GM23338 (cell line): ENCODE data around the gene PPP1R9B. TPM values are rescaled to one million over a fixed set of nuclear protein-coding genes. Genes with fewer than 3 reads are reported as not detected.

ENCODE experiments used
- ATAC-seq: fragments of 200-7000 bp; cut with Tn5 transposase; 3 replicates; pipeline ENCODE4 v1.9.1; 2020
- DNase-seq: peaks from one replicate; pipeline ENCODE4 v3.0.0-alpha.2; 2015; ENCODE audit warnings: low spot score
- H2AFZ ChIP-seq: fragments of 200-600 bp; sonication (generic); 2 replicates; pipeline ENCODE4 v1.8.0; 2016; ENCODE audit warnings: antibody characterized with exemption, mild to moderate bottlenecking, moderate library complexity
- H3F3A ChIP-seq: fragments of 200-600 bp; sonication (generic); replicated peaks from 2 replicates; pipeline ENCODE4 v1.8.0; 2017; ENCODE audit warnings: antibody characterized with exemption, mixed run types, low read depth
- H3K27ac ChIP-seq: fragments of 200-600 bp; sonication (generic); 2 replicates; pipeline ENCODE4 v1.6.1; 2016; ENCODE audit warnings: low read depth
- H3K27me3 ChIP-seq: fragments of 200-600 bp; sonication (generic); 2 replicates; pipeline ENCODE4 v1.8.0; 2016; ENCODE audit warnings: mild to moderate bottlenecking, mixed run types, moderate library complexity; ENCODE audit not compliant: insufficient read depth
- H3K36me3 ChIP-seq: fragments of 200-600 bp; sonication (generic); 2 replicates; pipeline ENCODE4 v1.8.0; 2016; ENCODE audit warnings: mild to moderate bottlenecking; ENCODE audit not compliant: insufficient read depth
- H3K4me1 ChIP-seq: fragments of 200-600 bp; sonication (generic); 2 replicates; pipeline ENCODE4 v1.8.0; 2016; ENCODE audit warnings: mild to moderate bottlenecking, moderate library complexity; ENCODE audit not compliant: insufficient read depth
- H3K4me2 ChIP-seq: fragments of 200-600 bp; sonication (generic); 2 replicates; pipeline ENCODE4 v1.7.1; 2017; ENCODE audit warnings: mixed run types
- H3K4me3 ChIP-seq: fragments of 200-600 bp; sonication (generic); 2 replicates; pipeline ENCODE4 v1.6.1; 2016; ENCODE audit warnings: mixed run types
- H3K79me2 ChIP-seq: fragments of 200-600 bp; sonication (generic); replicated peaks from 2 replicates; pipeline ENCODE4 v1.8.0; 2017; ENCODE audit warnings: mild to moderate bottlenecking; ENCODE audit not compliant: insufficient read depth
- H3K9me2 ChIP-seq: fragments of 200-600 bp; sonication (generic); 2 replicates; pipeline ENCODE4 v1.8.0; 2017; ENCODE audit not compliant: insufficient read depth
- H4K20me1 ChIP-seq: fragments of 200-600 bp; sonication (generic); replicated peaks from 2 replicates; pipeline ENCODE4 v1.8.0; 2017; ENCODE audit warnings: mild to moderate bottlenecking; ENCODE audit not compliant: insufficient read depth
- H3K27ac Mint-ChIP-seq: 2 replicates; pipeline ENCODE4 v1.8.0; 2020; ENCODE audit warnings: inconsistent platforms, mild to moderate bottlenecking, moderate library complexity, mixed read lengths
- H3K27me3 Mint-ChIP-seq: 3 replicates; pipeline ENCODE4 v1.8.0; 2022; ENCODE audit warnings: low read depth, mild to moderate bottlenecking, moderate library complexity, mixed read lengths, inconsistent platforms; ENCODE audit not compliant: insufficient read depth, poor library complexity
- H3K36me3 Mint-ChIP-seq: 3 replicates; pipeline ENCODE4 v1.8.0; 2021; ENCODE audit warnings: low read depth, mild to moderate bottlenecking, inconsistent platforms, moderate library complexity, mixed read lengths
- H3K4me1 Mint-ChIP-seq: 3 replicates; pipeline ENCODE4 v1.8.0; 2020; ENCODE audit warnings: mild to moderate bottlenecking, inconsistent platforms, mixed read lengths
- H3K4me3 Mint-ChIP-seq: 3 replicates; pipeline ENCODE4 v1.8.0; 2021; ENCODE audit warnings: moderate library complexity, mild to moderate bottlenecking, inconsistent platforms, mixed read lengths
- H3K9me3 Mint-ChIP-seq: 3 replicates; pipeline ENCODE4 v1.8.0; 2020; ENCODE audit warnings: moderate library complexity, mild to moderate bottlenecking, inconsistent platforms, mixed read lengths
- CTCF ChIP-seq, 2 experiments: fragments of 200-600 bp in 1 of 2; sonication (generic) in 1 of 2; conservative IDR thresholded peaks; 2 replicates each; pipeline versions ENCODE4 v1.5.1 to v1.6.1; 2016 to 2017; ENCODE audit warnings: antibody characterized with exemption in 2 of 2, low read depth in 2 of 2, mild to moderate bottlenecking in 2 of 2, moderate library complexity in 1 of 2
- EZH2 ChIP-seq: fragments of 200-600 bp; sonication (generic); IDR thresholded peaks from one replicate; pipeline ENCODE4 v1.8.0; 2017; ENCODE audit warnings: antibody characterized with exemption, mild to moderate bottlenecking, low read depth; ENCODE audit not compliant: unreplicated experiment
- EZH2phosphoT487 ChIP-seq: fragments of 200-600 bp; sonication (generic); IDR thresholded peaks from one replicate; pipeline ENCODE4 v1.8.1; 2018; ENCODE audit warnings: antibody characterized with exemption; ENCODE audit not compliant: unreplicated experiment
- JUNB ChIP-seq: IDR thresholded peaks from one replicate; pipeline ENCODE4 v1.6.1; 2016; ENCODE audit warnings: antibody characterized with exemption; ENCODE audit not compliant: unreplicated experiment
- STAT1 ChIP-seq: IDR thresholded peaks from one replicate; pipeline ENCODE4 v1.6.1; 2016; ENCODE audit warnings: antibody characterized with exemption; ENCODE audit not compliant: unreplicated experiment
- ZNF114 ChIP-seq: fragments of 250-450 bp; sonication (Bioruptor Pico); IDR thresholded peaks from 2 replicates; pipeline ENCODE4 v1.5.0; 2020; ENCODE audit warnings: mild to moderate bottlenecking, moderate library complexity
- ZNF331 ChIP-seq: fragments of 250-450 bp; sonication (Bioruptor Pico); IDR thresholded peaks from 2 replicates; pipeline ENCODE4 v1.5.0; 2020; ENCODE audit warnings: low read depth, mild to moderate bottlenecking, moderate library complexity
- ZNF462 ChIP-seq: fragments of 250-450 bp; sonication (Bioruptor Pico); IDR thresholded peaks from 2 replicates; pipeline ENCODE4 v1.5.0; 2020; ENCODE audit warnings: mild to moderate bottlenecking, moderate library complexity
- polyA plus RNA-seq: library from polyadenylated mRNA; unstranded; fragments of >200 nt; fragmentation: Nextera tagmentation; extraction: Ambion mirVana; gene quantifications from 2 replicates; pipeline ENCODE4 v1.2.1, GENCODE V29; 2016
- total RNA-seq: library from RNA; depleted of rRNA; stranded (reverse); fragments of >200 nt; shearing (Covaris generic); gene quantifications from 2 replicates; pipeline ENCODE4 v1.2.3, GENCODE V29; 2014

Gene PPP1R9B
- total and polyA plus RNA-seq, 2 experiments from 2014 or later: 2.1 to 10.5 TPM

GRCh38 chr17:50180620-50181019, 30.1 kb upstream of the PPP1R9B start (continued):
- no peak for TF ChIP-seq ZNF462 (CRISPR knock-in tag)
- TF ChIP-seq ZNF331 (CRISPR knock-in tag): no peak
- TF ChIP-seq CTCF (conservative IDR thresholded peaks at IDR 0.05; ENCODE audit: low read depth in 2 of 2): no peak
- TF ChIP-seq EZH2phosphoT487: no peak
- no peak for TF ChIP-seq STAT1
- no peak for TF ChIP-seq ZNF114 (CRISPR knock-in tag)
- TF ChIP-seq JUNB: no peak

DNA sequence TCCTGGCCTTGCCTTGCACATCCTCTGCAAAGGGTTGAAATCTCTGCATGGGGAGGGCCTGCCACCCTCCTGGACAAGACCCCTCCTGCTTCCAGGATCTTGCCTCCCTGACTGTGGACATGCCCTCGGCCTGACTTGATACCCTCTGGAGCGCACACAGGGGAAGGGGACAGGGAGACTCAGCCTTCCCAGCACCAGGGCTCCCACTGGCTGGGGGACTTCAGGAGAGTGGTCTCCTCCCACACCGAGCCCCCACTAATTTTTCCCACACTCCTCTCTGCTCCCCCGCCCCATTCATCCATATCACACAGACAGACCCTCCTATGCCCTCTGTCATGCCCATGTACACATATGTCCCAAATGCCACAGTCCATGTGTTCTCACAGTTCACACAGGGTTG, 29.6 kb upstream of the PPP1R9B start:
- Histone ChIP-seq H3K4me2 (no peak overlapping the region), H3K4me1 (peaks cover 38% of the 10 kb centered on the region), H3K9me2 (no peaks in the 10 kb centered on the region), H3K27ac (no peak overlapping the region), H3F3A (0 out of 2 replicates have a peak, but pooled peaks cover 8% of the 10 kb centered on the region), H3K79me2 (no peaks in the 10 kb centered on the region), H4K20me1 (no peaks in the 10 kb centered on the region), H2AFZ (no peak overlapping the region), H3K27me3 (no peaks in the 10 kb centered on the region), H3K36me3 (no peaks in the 10 kb centered on the region), H3K4me3 (no peak overlapping the region)
- Mint-ChIP-seq H3K36me3 (peaks cover under 1% of the 10 kb centered on the region; the same call in 1 of the 3 replicates), H3K4me1 (peaks cover 45% of the 10 kb centered on the region), H3K27ac (no peak overlapping the region), H3K9me3 (no peaks in the 10 kb centered on the region), H3K27me3 (peaks cover 19% of the 10 kb centered on the region), H3K4me3 (no peak overlapping the region)
- DNase-seq (no peak), ATAC-seq (no peak)
- TF ChIP-seq EZH2 (no peak), STAT1 (no peak), ZNF331 (CRISPR knock-in tag) (no peak)
